Endothelial cell of umbilical vein (primary cell): Measurements from ENCODE around the gene CHRND. TPM values are rescaled to one million over a fixed set of nuclear protein-coding genes. Genes with fewer than 3 reads are reported as not detected.

Experiments used
- BruUV-seq: library from RNA; stranded (reverse); fragments of 400-500 nt; replicated peaks from 2 replicates; lab custom pipeline; 2021; lab: Mats Ljungman, UMichigan
- CTCF ChIA-PET: fragments of 300-600, 350-600 bp; sonication (Branson Sonifier 250); formaldehyde crosslinking; loops from one replicate; lab custom pipeline; 2021; ENCODE audit warnings: antibody characterized with exemption, inconsistent platforms; lab: Charles Lee
- POLR2A ChIA-PET: fragments of 300-600, 350-600 bp; sonication (Branson Sonifier 250); formaldehyde crosslinking; loops from one replicate; lab custom pipeline; 2021; ENCODE audit warnings: antibody characterized with exemption, inconsistent platforms; lab: Charles Lee
- DNase-seq: peaks from one replicate; pipeline ENCODE4 v3.0.0-alpha.2; 2011; ENCODE audit warnings: low read depth, low spot score
- FAIRE-seq: peaks from 2 replicates; lab custom pipeline; 2011; peaks lifted over from hg19 to GRCh38; lab: Jason Lieb, UNC
- H2AFZ ChIP-seq: 2 replicates; pipeline ENCODE4 v1.6.0; 2012; ENCODE audit warnings: low read depth, low read length, control low read depth, inconsistent platforms
- H3K27ac ChIP-seq: 2 replicates; pipeline ENCODE4 v1.5.1; 2011; ENCODE audit warnings: low read depth, mild to moderate bottlenecking, control low read depth, low read length, moderate library complexity; ENCODE audit not compliant: insufficient read depth
- H3K27me3 ChIP-seq, 2 experiments: 2 replicates each; pipeline versions ENCODE4 v1.6.0 to v1.6.1; 2011; ENCODE audit warnings: low read length in 2 of 2, mixed read lengths in 1 of 2; ENCODE audit not compliant: control insufficient read depth in 2 of 2, insufficient read depth in 2 of 2
- H3K36me3 ChIP-seq, 2 experiments: 2 replicates in 1 of 2; 3 replicates in 1 of 2; pipeline ENCODE4 v1.5.1; 2011; ENCODE audit warnings: low read length in 2 of 2, mild to moderate bottlenecking in 1 of 2, moderate library complexity in 1 of 2; ENCODE audit not compliant: control insufficient read depth in 2 of 2, insufficient read depth in 2 of 2; ENCODE audit errors: extremely low read depth in 1 of 2
- H3K4me1 ChIP-seq: 3 replicates; pipeline ENCODE4 v1.5.1; 2011; ENCODE audit warnings: mild to moderate bottlenecking, low read length; ENCODE audit not compliant: control insufficient read depth, insufficient read depth; ENCODE audit errors: extremely low read depth
- H3K4me2 ChIP-seq: 2 replicates; pipeline ENCODE4 v1.6.1; 2011; ENCODE audit warnings: low read length, control low read depth, mixed read lengths; ENCODE audit not compliant: insufficient read depth
- H3K4me3 ChIP-seq, 3 experiments: fragments of 200-600 bp in 1 of 3; sonication (generic), shearing (Covaris generic) in 1 of 3; replicated peaks in 1 of 3; 2 replicates each; pipeline ENCODE4 v1.5.1; 2011 to 2016; ENCODE audit warnings: control low read depth in 3 of 3, low read length in 3 of 3, mild to moderate bottlenecking in 2 of 3, inconsistent platforms in 1 of 3, low read depth in 1 of 3, moderate library complexity in 1 of 3; ENCODE audit not compliant: insufficient read depth in 1 of 3
- H3K79me2 ChIP-seq: 2 replicates; pipeline ENCODE4 v1.6.0; 2012; ENCODE audit warnings: low read length, inconsistent platforms; ENCODE audit not compliant: control insufficient read depth, insufficient read depth
- H3K9ac ChIP-seq: replicated peaks from 2 replicates; pipeline ENCODE3; 2011; ENCODE audit warnings: low read length, control low read depth; ENCODE audit not compliant: insufficient read depth; ENCODE audit errors: extremely low read depth
- H3K9me1 ChIP-seq: replicated peaks from 3 replicates; pipeline ENCODE4 v1.6.0; 2011; ENCODE audit warnings: mild to moderate bottlenecking, low read length; ENCODE audit not compliant: control insufficient read depth, insufficient read depth; ENCODE audit errors: extremely low read depth
- H3K9me3 ChIP-seq: replicated peaks from 2 replicates; pipeline ENCODE4 v1.5.1; 2012; ENCODE audit warnings: low read length, inconsistent platforms; ENCODE audit not compliant: control insufficient read depth, insufficient read depth
- H4K20me1 ChIP-seq: replicated peaks from 2 replicates; pipeline ENCODE3; 2011; ENCODE audit warnings: mild to moderate bottlenecking, low read length; ENCODE audit not compliant: control insufficient read depth, insufficient read depth; ENCODE audit errors: extremely low read depth
- CTCF ChIP-seq, 2 donors: IDR thresholded peaks; 1 replicate in 1 of 2; 2 replicates in 1 of 2; pipeline ENCODE4 v1.5.1; 2011; ENCODE audit warnings: low read length in 2 of 2, mild to moderate bottlenecking in 2 of 2, moderate library complexity in 2 of 2, control low read depth in 1 of 2, inconsistent platforms in 1 of 2, low read depth in 1 of 2; ENCODE audit not compliant: insufficient read depth in 1 of 2; ENCODE audit errors: extremely low read depth in 1 of 2
- FOS ChIP-seq: IDR thresholded peaks from 2 replicates; pipeline ENCODE4 v1.6.1; 2011; ENCODE audit warnings: mild to moderate bottlenecking, low read length, moderate library complexity, borderline replicate concordance; ENCODE audit not compliant: insufficient read depth
- GATA2 ChIP-seq: IDR thresholded peaks from 2 replicates; pipeline ENCODE4 v1.7.0; 2011; ENCODE audit warnings: low read depth, mild to moderate bottlenecking, moderate library complexity, mixed read lengths, low read length; ENCODE audit not compliant: insufficient read length, insufficient read depth
- JUN ChIP-seq: IDR thresholded peaks from 2 replicates; pipeline ENCODE4 v1.6.1; 2011; ENCODE audit warnings: borderline replicate concordance, low read depth; ENCODE audit not compliant: insufficient read length, insufficient read depth
- POLR2AphosphoS5 ChIP-seq: IDR thresholded peaks from 2 replicates; pipeline ENCODE4 v1.6.1; 2012; ENCODE audit warnings: low read depth, mild to moderate bottlenecking, control low read depth, low read length, moderate library complexity; ENCODE audit not compliant: insufficient read depth
- dilution Hi-C: fragments of 300-500 bp; cut with MboI; formaldehyde crosslinking; loops from one replicate; pipeline ENCODE4 v1.15.0; 2019; ENCODE audit warnings: low sequenced_read_pairs; ENCODE audit not compliant: extremely low pct_ligation_motif_present
- intact Hi-C: fragments of 100-400 bp; cut with micrococcal nuclease; formaldehyde crosslinking; loops from one replicate; pipeline ENCODE4 v1.10.0; 2022
- polyA plus RNA-seq, 4 experiments: library from polyadenylated mRNA; depleted of rRNA in 3 of 4; stranded (reverse) in 3 of 4; unstranded in 1 of 4; fragments of >200 nt; gene quantifications; 2 replicates each; pipeline versions ENCODE4 v1.2.1 to v1.2.3, GENCODE V29; 2011 to 2012; ENCODE audit warnings: missing spikeins in 1 of 4
- total RNA-seq: library from RNA; stranded (reverse); gene quantifications from 2 replicates; pipeline ENCODE4 v1.2.3, GENCODE V29; 2021

The CHRND gene
- total and polyA plus RNA-seq, 2 donors (not counting 3 experiments of a cell fraction or from before 2014, with no cell fraction given): not detected

DNA sequence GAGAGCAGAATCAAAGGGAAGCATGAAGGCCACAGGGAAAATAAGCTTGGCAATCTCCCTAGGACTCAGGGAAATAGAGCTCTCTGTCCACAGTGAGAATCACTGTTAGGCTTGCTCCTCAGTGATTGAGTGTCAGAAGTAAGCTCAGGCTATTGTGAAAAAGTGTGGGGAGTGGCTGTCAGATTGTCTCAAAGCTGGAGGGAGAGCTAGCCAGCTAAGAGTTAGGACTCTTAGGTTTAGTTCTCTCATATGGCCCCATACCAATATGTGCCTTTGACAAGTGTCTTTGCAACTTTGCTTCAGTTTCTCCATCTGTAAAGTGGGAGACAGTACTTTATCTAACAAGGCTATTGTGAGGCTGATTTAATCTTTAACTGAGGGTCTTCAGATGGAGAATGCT is 41.8 kb downstream of the CHRND start:
- no peak overlapping the region for H3K4me3 ChIP-seq
- H3K27ac ChIP-seq: no peak overlapping the region
- H3K9me1 ChIP-seq: no peaks in the 10 kb centered on the region
- intact Hi-C loops: no loop called here
- dilution Hi-C loops: no loop called here
- H3K36me3 ChIP-seq: peaks cover 25 to 45% of the 10 kb centered on the region in 2 experiments
- no peak overlapping the region for H3K9ac ChIP-seq
- no peak overlapping the region for H3K4me2 ChIP-seq
- ChIA-PET POLR2A (interaction anchor here (0.6 kb wide), 1 partner anchor 125 kb away, joined by 3 read pairs; no protein-coding TSS in a partner anchor), CTCF (interaction anchor here (0.9 to 2.1 kb wide), 4 partner anchors 10 to 17 kb away, joined by 3 to 6 read pairs (median 4); partner anchors contain the start of genes EIF4E2 and TIGD1)
- H3K27me3 ChIP-seq: no peaks in the 10 kb centered on the region
- H3K9me3 ChIP-seq: no peaks in the 10 kb centered on the region
- DNase-seq (no peak), FAIRE-seq (no peak)
- no peaks in the 10 kb centered on the region for H3K4me1 ChIP-seq
- BruUV-seq: no TSS peak
- no peaks in the 10 kb centered on the region for H3K79me2 ChIP-seq
- no peak for TF ChIP-seq POLR2AphosphoS5
- TF ChIP-seq JUN: no peak
- TF ChIP-seq CTCF (IDR thresholded peaks at IDR 0.05; ENCODE audit: extremely low read depth in 1 of 2, insufficient read depth in 1 of 2, low read depth in 1 of 2, low read length in 2 of 2): no peak
- no peak for TF ChIP-seq FOS
- TF ChIP-seq GATA2: no peak
- no peaks in the 10 kb centered on the region for H4K20me1 ChIP-seq
- H2AFZ ChIP-seq: no peak overlapping the region
